Omental fat pad (tissue), 4 donors: ENCODE measurements around the gene HSF4. TPM values are rescaled to one million over a fixed set of nuclear protein-coding genes. Genes with fewer than 3 reads are reported as not detected.
A peak's percentile ranks its signal among the peaks of the same experiment; 100 is the strongest.

Experiments
- ATAC-seq: fragments of 150-250 bp; one replicate; pipeline ENCODE4 v1.9.1; 2016; ENCODE audit warnings: mild to moderate bottlenecking, moderate library complexity; ENCODE audit not compliant: low FRiP score
- DNase-seq: peaks from one replicate; pipeline ENCODE4 v3.0.0-alpha.2; 2019; ENCODE audit warnings: low spot score
- CTCF ChIP-seq, 3 donors: fragments of 450-650 bp; IDR thresholded peaks; one replicate each; pipeline ENCODE4 v1.5.1; 2016 to 2017; ENCODE audit warnings: antibody characterized with exemption in 3 of 3, mild to moderate bottlenecking in 3 of 3, moderate library complexity in 2 of 3
- total RNA-seq, 4 donors: library from RNA; depleted of rRNA; stranded (reverse); fragments of >200 nt; gene quantifications; one replicate each; pipeline ENCODE4 v1.1.0, GENCODE V29; 2016

Gene HSF4
- total RNA-seq, 4 donors from 2014 or later, result 21.2 to 77.2 (median 35.8) TPM

DNA sequence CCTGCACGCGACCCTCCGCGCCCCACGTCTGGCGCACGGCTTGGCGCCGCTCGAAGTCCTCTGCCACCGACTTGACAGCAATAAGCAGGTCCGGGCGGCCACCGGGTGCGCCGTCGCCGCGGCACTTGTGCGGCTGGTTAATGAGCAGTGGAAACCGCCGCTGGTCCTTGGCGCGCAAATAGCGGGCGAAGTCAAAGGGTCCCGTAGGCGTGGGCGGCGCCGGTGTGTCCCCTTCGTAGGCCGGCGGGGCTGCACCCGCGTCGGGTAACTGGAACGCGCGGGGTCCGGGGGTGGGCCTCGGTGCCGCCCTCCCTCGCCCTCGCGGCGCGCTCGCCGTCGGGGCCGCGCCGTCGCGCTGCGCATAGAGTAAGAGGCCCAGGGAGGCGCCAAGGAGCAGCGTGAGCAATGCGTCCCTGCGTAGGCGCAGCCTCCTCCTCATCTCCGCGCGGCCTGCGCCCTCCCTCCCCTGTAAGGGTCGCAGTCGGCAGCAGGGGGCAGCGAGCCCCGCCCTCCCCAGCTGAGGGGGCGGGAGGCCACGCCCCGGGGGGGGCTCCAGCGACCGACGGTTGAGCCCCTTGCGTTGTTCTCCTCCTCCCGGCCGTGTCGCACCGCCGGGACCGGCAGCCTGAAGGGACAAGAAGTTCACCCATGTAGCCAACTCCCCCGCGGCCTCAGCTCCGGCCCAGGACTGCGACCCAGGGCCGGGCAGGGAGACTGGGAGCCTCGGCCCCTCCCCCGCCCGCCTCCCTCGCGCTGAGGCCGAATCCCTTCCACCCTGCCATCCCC lies 14.3 kb upstream of the HSF4 start:
- DNase-seq, result no peak
- peak; percentile 50 for ATAC-seq
- TF ChIP-seq CTCF (IDR thresholded peaks at IDR 0.05), result no peak

- peak; percentile 73 for ATAC-seq
- TF ChIP-seq CTCF (IDR thresholded peaks at IDR 0.05), result no peak
- no peak for DNase-seq
Measured at GRCh38 chr16:67150833-67151396, 13.6 kb upstream of the HSF4 start, which contains the start of gene B3GNT9. B3GNT9 (minus strand) TSS chr16:67150998; CDS start chr16:67150485, 513 bp downstream.

DNA sequence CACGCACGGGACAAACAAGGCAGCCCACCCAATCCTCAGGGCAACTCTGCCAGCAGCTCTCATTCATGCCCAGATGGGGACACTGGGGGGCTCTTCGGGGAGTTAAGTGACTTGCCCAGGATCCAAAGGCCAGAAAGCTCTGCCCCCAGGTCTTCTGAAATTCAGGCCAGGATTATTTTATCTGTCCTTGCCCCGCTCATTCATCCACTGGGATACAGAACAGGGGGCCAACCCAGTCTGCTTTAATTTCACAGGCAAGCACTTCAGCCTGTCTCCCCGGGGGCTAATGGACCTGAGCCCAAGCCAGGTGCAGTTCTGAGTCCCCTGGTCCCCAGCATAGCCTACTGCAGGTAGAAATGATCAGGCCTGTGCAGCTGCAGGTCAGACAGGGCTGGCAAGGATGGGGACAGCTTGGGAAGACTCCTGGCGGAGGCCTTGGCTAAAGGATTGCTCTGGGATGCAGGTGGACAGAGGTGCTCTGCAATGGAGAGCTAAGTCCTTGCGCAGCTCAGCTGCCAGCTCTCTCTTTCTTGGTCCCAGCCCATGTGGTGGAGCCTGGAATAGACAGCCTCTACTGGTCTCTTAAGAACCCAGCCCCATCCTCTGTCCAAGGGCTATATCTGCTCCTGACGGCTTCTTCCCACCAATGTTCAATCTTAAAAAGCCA lies 13.0 kb upstream of the HSF4 start:
- no peak for DNase-seq
- TF ChIP-seq CTCF (IDR thresholded peaks at IDR 0.05), result no peak
- ATAC-seq, result no peak

DNA sequence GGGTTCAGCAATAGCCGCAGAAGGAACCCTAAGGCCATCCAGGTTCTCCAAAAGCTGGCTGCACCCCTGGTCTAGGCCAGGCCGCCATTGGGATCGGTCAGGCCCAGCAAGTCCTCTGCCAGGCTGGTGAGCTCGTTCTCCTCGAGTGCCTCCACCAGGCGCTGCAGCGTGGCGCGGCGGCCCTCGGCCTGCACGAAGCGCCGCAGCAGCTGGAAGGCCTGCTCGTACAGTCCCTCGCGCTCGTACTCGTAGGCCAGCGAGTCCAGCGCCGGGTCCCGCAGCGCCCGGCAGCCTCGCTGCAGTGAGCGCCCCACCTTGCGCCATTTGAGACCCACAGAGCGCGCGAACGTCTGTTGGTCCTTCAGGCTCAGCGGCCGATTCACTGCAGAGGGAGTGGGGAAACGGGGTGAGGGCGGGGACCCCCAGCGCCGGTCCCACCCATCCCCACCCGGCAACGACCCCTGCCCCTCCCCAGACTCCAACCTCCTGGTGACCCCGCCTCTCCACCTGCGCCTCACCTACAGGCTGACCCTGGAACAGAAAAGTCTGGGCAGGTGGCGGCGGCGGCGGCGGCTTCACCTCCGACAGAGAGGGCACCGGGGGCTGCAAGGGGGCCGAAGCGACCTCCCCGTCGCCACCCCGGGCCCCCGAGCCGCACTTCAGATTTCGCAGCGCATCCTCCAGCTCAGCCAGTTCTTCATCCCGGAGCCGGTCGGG lies 9.8 kb upstream of the HSF4 start:
- no peak for TF ChIP-seq CTCF (IDR thresholded peaks at IDR 0.05)
- DNase-seq, result no peak

GRCh38 chr16:67155295-67156142 lies 9.0 kb upstream of the HSF4 start:
- DNase-seq (no peak), ATAC-seq (peak; percentile 44)
- peak in 2 of 3 donors; percentile 84 to 98 for TF ChIP-seq CTCF (IDR thresholded peaks at IDR 0.05)

More for the DNA sequence above, 9.8 kb upstream of the HSF4 start:
- ATAC-seq, result no peak
